NCI-H2227 (cell line): ENCODE measurements around the gene PPP1R26.
A peak's percentile ranks its signal among the peaks of the same experiment; 100 is the strongest.
"Not testable (repeated sequence)": the region's sequence is repeated elsewhere in the genome, so short reads cannot be mapped to it uniquely, and the experiment has no call there.

ENCODE experiments used
- DNase-seq: peaks from one replicate; lab custom pipeline; 2025; ENCODE audit not compliant: unreplicated experiment; lab: John Stamatoyannopoulos, UW

Gene PPP1R26

DNA sequence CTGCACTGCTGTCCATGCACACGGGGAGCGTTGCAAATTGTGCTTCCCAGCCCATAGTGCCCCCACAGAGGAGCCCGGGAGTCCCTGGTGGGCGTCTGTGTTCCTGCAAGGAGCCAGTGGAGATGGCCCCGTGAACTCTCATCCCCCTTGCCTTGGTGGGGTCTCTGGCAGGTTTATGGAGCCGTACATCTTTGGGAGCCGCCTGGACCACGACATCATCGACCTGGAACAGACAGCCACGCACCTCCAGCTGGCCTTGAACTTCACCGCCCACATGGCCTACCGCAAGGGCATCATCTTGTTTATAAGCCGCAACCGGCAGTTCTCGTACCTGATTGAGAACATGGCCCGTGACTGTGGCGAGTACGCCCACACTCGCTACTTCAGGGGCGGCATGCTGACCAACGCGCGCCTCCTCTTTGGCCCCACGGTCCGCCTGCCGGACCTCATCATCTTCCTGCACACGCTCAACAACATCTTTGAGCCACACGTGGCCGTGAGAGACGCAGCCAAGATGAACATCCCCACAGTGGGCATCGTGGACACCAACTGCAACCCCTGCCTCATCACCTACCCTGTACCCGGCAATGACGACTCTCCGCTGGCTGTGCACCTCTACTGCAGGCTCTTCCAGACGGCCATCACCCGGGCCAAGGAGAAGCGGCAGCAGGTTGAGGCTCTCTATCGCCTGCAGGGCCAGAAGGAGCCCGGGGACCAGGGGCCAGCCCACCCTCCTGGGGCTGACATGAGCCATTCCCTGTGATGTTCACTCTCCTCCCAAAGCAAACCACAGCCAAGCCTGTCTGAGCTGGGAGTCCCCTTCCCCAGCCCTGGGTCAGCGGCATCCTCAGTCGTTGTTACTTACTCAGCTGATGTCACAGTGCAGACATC is 24.0 kb downstream of the PPP1R26 start:
- DNase-seq: no peak

DNA sequence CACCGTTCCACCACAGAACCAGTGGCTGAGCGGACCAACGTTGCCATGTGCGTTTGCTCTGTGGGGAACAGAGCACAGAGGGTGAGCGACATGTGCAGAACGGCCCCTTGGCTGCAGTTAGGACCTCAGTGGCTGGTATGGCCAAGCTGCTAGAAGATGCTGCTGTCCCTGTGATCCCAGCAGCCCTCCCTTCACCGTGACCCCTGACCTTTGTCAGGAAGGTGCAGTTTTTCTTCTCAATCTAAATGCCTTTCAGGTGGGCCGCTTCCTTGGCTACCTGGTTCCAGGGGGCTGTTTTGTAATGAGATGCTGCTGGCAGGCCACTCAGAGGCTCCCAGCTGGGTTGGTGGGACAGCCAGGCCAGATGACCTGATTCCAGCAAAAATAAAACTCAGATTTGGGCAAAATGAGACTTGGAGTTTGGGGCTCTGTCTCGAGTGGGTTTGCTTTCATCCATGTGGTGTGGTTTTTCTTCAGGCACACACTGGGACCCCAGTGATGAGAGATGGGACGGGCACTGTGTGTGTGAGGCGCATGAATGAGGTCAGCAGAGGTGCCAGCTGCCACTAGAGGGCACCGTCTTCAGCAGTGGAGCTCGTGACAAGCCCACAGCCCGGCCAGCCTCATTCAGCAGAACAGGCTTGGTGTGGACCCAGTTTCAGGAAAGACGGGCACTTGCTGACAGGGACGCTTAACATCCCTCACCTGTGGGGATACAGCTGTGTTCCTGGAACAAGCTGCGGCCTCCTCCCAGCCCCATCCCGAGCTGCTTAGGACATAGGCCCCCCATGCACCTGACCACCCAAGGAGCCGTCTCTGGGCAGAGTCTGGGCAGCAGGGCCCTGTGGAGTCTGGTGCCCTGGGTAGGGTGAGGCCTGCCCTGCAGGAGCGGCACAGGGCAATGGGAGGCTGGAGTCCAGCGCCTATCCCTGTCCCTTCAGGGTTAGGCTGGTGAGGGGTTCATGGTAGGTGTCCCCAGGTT is 25.0 kb downstream of the PPP1R26 start:
- DNase-seq: peak; percentile 33

GRCh38 chr9:135505406-135506187 is 26.0 kb downstream of the PPP1R26 start:
- DNase-seq: no peak

DNA sequence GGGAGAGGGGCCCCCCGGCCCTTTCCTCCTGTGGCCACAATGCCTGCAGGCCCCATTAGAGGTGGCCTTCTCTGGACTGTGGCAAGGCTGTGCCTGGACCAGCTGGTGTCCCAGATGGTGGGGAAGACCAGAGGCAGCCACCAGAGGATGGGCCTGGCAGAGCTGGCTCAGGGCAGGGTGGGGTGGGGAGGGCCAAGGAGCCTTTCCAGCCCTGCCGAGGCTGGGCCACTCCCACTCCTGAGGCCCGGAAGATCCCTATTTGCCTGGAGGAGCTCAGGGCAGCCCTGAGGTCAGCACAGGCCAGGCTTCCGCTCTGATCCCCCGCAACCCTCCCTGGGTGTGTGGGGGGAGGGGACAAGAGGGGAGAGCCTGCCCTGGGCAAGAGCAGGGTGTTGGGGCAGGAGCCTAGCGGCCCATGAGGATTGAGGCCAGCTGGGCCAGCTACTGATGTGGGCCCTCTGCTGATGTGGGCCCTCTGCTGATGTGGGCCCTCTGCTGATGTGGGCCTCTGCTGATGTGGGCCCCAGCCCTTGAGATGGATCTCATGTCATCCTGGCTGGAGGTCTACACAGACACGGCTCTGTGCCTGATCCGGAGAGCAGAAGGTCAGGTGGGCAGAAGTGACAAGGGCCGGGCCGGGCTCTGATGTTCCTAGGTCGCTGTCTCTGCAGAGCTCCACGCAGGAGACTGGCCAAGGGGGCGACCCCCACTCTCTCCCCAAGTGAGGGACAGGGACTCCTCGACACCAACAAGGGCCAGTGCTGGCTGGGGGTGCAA is 26.9 kb downstream of the PPP1R26 start:
- DNase-seq: no peak

DNA sequence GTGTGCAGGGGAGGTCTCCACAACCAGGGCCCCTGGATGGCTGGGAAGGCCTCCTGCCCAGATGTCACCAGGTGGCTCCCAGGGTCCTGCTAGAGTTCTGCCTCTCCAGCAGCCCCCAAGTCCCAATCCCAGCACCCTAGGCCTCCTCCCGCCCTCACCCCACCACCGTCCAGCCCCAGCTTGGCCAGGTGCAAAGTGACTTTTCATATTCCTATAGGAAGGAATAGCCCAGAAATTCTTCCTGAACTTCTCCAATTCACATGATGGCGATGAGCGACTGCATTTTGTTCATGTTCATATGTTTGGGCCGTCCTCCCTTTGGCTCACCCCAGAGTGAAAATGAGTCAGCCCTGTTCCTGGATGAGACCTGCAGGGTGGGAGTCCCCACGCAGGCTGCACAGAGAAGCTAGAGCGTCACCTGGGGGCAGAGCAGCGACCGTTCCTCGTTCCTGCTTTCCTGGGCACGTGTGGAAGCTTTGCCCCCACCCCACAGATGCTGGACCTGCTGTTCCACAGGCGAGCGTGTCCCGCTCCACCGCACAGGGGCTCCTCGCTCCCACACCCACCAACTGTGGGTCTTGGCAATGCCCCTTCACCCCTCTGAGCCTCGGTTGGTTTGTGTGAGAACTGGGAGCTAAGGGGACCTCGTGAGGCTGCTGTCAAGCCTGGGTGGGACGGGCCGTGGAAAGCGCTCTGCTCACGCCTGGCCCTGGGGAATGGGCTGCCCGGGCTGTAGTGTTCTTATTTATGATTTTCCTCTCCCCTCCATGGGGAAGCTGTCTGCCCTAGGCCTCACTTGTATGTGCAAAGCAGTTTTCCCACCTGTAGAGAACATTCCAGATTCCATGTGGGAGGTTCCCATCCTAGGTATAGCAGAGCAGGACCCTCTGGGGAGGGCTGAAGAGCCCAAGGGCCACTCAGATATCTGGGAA is 27.8 kb downstream of the PPP1R26 start:
- no peak for DNase-seq

DNA sequence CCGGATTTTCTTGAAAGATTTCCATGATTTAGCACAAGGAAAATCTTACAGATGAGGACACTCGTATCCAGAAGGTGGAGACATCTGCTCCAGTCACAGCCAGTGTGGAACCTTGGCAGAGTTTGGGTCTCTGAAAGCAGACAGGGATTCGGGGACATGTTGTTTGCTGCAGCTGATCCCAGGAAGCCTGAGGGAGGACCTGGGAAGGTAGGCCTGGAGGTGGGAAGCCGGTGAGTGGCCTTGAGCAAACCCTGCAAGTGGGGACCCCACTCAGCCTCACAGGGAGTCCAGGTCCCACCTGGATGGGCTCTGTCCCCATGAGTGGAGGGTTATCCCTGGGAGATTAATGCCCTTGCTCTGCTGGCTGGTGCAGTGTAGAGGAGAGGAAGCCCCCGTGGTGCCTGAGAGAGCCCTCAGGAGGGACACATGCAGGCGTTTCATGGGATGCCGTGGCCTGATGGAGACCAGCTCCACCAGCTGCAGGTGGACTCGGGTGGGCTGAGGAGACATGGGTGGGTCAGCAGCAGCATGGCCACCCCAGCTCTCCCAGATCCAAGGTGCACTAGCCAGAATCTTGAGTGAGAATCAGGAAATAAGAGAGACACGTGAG is 28.7 kb downstream of the PPP1R26 start:
- DNase-seq: no peak

DNA sequence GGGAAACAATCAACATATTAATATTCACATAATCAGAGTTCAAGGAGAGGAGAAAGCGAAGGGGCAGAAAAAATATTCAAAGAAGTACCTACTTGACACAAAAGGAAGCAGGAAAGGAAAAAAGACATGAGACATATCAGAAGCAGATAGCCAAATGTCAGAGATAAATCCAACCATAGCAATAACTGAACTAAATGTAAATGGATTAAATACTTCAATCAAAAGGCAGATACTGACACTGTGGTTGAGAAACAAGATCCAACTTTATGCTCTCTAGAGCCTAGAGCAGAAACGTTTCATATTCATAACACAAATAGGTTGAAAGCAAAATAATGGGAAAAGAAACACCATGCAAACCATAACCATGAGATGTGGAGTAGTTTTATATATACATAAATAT is 29.9 kb downstream of the PPP1R26 start:
- no peak for DNase-seq

DNA sequence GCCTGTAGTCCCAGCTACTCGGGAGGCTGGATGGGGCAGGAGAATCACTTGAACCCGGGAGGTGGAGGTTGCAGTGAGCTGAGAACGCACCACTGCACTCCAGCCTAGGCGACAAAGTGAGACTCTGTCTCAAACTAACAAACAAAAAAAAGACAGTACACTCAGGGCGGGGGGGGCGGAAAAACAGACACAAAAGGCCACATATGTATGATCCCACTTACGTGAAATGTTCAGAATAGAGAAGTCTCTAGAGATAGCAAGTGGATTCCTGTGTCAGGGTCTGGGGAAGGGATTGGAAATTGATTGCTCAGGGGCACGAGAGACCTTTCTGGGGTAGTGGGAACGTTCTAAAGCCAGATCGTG is 32.6 kb downstream of the PPP1R26 start:
- no peak for DNase-seq

GRCh38 chr9:135512904-135513303 is 33.3 kb downstream of the PPP1R26 start:
- no peak for DNase-seq

- DNase-seq: no peak
These were observed 33.8 kb downstream of the PPP1R26 start for GRCh38 chr9:135513351-135513846.

GRCh38 chr9:135513906-135514305 is 34.3 kb downstream of the PPP1R26 start:
- DNase-seq: not testable (repeated sequence)

DNA sequence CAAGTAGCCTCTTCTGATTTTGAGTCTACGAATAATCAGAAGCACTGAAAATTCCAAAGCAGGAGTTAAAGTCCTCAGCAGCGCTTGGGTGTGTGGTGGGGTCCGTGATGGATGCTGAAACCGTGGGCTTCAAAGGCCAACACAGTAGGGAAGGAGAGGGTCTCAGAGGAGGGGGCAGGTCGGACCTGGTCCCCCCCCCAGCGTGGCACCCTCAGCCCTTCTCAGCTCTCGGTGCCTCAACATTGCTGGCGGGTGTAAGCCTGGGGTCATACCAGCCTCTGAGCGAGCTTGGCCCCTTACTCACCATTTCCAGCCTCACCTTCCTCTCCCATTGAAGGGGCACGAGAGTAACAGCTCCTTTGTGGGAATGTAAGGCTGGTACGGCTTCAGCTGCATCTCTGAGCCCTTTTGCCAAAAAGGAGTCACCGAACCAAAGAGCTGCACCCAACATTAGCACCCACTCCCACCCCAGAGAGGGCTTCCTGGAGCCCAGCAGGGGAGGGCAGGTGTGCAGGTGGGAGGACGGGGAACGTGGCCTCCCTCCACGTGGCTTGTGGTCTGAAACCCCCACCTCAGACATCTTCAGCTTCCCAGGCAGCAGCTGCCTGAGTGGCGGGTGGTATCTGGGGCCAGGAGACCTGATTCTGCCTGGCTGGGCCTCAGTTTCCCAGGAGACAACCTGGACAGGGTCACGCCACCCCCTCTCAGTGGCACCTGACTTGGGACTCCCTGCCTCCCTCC is 34.9 kb downstream of the PPP1R26 start:
- DNase-seq: no peak

GRCh38 chr9:135515083-135515951 is 35.7 kb downstream of the PPP1R26 start:
- DNase-seq: no peak

GRCh38 chr9:135516132-135516860 is 36.7 kb downstream of the PPP1R26 start:
- no peak for DNase-seq

- DNase-seq: no peak
These were observed 37.8 kb downstream of the PPP1R26 start for GRCh38 chr9:135517407-135517822.
